Fibroblast of upper back skin (primary cell): ENCODE results near the gene SPANXN4.

Experiments used
- DNase-seq: peaks from one replicate; pipeline ENCODE4 v3.0.0-alpha.2; 2013

The SPANXN4 gene

DNA sequence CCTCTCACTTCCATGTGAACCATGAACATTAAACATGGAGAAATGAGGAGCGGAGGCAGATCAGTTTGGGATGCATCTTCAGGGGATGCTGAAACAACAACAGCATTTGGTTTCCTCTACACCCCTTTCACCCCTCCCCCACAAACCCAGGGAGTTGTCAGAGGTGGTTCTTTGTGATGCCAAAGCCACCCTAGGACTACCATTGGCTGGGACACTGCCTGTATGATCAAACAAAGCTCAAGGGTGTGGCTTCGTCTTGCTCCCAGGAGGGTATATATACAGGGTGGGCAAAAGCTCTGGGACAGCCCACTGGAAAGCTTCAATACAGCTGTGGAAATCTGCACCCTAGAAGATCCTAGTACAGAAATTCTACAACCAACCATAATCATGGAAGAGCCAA, at the start of gene SPANXN4:
SPANXN4 (plus strand) TSS at position 301 of the 400 bp plus-strand sequence; CDS start at position 388, 87 bp downstream.
- DNase-seq, result no peak

GRCh38 chrX:142977128-142977914, 48.4 kb upstream of the SPANXN4 start:
- DNase-seq, result peak; percentile 3

DNA sequence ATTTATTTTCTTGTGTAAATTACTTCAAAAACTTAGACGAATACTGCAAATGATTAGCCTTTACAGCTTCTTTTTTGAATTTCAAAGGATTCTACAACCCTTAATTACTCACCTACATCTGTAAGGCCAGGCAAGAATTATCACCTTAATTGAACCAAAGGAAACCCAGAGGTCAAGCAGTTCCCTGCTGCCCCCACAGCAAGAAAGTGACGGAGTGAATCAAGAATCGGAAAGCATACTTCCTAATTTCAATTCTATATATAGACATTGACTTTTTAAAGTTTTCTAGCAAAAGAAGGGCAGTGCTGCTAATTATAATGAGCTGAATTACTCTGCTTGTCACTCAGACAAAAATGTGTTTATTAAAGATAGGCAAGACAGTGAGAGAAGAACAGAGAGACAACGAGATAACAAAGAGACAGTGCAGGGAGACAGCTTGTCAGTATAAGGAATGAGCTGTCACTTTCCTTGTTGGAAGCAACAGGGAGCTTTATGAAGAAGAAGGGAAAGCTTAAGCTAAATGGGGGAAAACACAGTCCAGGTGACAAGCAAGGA, 47.5 kb upstream of the SPANXN4 start:
- no peak for DNase-seq

GRCh38 chrX:142982679-142983078, 43.0 kb upstream of the SPANXN4 start:
- DNase-seq, result no peak

GRCh38 chrX:142994988-142995387, 30.7 kb upstream of the SPANXN4 start:
- DNase-seq, result no peak

DNA sequence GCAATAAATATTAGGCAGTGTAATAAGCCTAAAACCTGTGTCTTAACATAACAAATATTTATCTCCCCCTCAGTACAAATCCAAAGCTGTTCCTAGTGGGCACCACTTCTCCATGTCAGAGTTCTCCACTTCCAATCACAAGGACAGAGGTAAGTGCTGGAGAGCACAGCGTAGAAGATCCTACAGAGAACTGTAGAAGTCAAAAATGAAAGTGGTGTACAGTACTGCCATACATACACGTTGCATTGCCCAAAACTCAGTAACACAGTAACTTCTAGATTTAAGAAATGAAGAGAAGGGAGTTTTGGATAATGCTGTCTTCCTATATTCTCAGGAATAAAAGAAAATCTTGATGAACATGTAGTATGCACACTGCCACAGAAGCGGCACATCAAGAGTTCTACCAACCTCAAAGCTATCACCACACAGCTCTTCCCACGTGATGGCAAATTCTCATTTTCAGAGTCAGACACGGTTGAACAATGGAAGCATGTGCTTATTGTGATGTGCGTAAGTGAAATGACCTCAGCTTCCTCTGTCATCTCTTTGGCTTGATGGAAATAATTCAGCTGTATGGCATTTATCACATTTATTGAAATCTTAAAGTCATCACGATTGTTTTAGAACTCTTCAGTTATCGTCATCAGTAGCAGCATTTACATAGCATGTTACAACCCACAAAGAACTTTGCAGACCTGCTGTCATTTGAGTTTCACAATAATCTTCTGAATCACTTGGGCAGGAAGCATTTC, 27.1 kb upstream of the SPANXN4 start:
- DNase-seq, result peak; percentile 53

- DNase-seq, result peak; percentile 28
These were observed 26.5 kb upstream of the SPANXN4 start for GRCh38 chrX:142999199-142999701.

GRCh38 chrX:143002206-143002605, 23.5 kb upstream of the SPANXN4 start:
- no peak for DNase-seq

GRCh38 chrX:143017272-143017671, 8.5 kb upstream of the SPANXN4 start:
- no peak for DNase-seq

GRCh38 chrX:143027275-143027674, 1.5 kb downstream of the SPANXN4 start:
- no peak for DNase-seq

DNA sequence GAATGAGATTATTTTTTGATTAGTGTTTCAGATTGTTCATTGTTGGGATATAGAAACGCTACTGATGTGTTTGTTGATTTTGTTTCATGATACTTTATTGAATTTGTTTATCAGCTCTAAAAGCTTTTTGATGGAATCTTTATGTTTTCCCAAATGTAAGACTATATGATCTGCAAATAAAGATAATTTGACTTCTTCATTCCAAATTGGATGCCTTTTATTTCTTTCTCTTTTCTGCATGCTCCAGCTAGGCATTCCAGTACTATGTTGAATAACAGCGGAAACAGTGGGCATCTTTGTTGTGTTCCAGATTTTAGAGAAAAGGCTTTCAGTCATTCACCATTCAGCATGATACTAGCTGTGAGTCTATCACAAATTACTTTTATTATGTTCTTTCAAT, 21.8 kb downstream of the SPANXN4 start:
- no peak for DNase-seq

GRCh38 chrX:143058120-143058519, 32.4 kb downstream of the SPANXN4 start:
- no peak for DNase-seq

- DNase-seq, result no peak
These were observed 55.5 kb downstream of the SPANXN4 start for GRCh38 chrX:143081231-143081630.

DNA sequence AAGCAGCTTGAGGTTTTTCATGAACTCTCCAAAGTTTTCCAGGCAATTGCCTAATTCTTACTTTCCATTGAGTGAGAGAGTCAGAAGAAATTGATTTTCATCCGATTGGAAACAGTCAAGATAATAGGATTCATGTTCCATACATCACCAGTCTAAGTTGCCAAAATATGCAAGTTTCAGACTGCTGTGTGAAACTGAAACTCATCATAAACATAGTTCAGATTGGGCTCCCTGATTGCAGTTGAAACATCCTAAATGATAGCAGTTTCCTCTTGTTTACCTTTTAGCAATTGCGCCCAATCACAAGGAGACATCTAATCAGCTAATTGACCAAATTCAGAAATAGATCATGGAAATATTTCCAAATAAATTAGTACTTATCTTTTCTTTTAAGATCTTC, 56.8 kb downstream of the SPANXN4 start:
- DNase-seq, result no peak
